CD1c-positive myeloid dendritic cell (primary cell): ENCODE data around the gene GASK1A.
"Not testable (repeated sequence)": the region's sequence is repeated elsewhere in the genome, so short reads cannot be mapped to it uniquely, and the experiment has no call there.

Source experiments
- DNase-seq: peaks from one replicate; pipeline ENCODE4 v3.0.0-alpha.2; 2016; ENCODE audit errors: extremely low spot score

The GASK1A gene

GRCh38 chr3:43062040-43062563 is 83.0 kb downstream of the GASK1A start:
- DNase-seq = no peak

GRCh38 chr3:43062564-43063040 is 83.5 kb downstream of the GASK1A start:
- DNase-seq = no peak

GRCh38 chr3:43063114-43063513 is 84.0 kb downstream of the GASK1A start:
- no peak for DNase-seq

GRCh38 chr3:43070670-43071069 is 91.6 kb downstream of the GASK1A start:
- DNase-seq = not testable (repeated sequence)

DNA sequence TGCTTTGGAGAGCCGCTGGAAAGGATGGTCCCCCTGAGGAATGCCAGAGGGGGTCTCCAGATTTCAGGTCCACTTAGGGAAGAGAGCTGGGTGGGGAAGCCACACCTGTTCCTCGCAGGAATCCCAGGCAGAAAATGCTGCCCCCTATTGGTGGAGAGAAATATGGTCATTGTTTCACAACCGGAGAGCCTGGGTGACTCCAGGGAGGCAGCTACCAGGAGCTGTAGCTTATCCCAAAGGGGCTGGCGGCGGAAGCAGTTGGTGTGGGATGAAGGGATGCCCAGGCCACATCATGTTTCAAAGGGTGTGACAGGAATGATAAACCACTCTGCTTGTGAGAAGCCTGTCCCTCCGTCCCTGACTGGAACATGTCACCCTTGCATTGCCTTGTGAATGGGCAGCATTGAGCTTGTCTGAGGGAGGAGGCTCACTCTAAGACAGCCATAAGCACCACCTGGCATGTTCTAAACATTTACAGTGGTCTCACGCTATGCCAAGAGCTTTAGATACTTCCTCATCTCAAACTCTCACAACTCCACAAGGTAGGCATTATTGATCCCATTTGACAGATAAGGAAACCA is 92.3 kb downstream of the GASK1A start:
- DNase-seq = peak; percentile 24

- DNase-seq = no peak
Measured at GRCh38 chr3:43072361-43072760, 93.2 kb downstream of the GASK1A start.

DNA sequence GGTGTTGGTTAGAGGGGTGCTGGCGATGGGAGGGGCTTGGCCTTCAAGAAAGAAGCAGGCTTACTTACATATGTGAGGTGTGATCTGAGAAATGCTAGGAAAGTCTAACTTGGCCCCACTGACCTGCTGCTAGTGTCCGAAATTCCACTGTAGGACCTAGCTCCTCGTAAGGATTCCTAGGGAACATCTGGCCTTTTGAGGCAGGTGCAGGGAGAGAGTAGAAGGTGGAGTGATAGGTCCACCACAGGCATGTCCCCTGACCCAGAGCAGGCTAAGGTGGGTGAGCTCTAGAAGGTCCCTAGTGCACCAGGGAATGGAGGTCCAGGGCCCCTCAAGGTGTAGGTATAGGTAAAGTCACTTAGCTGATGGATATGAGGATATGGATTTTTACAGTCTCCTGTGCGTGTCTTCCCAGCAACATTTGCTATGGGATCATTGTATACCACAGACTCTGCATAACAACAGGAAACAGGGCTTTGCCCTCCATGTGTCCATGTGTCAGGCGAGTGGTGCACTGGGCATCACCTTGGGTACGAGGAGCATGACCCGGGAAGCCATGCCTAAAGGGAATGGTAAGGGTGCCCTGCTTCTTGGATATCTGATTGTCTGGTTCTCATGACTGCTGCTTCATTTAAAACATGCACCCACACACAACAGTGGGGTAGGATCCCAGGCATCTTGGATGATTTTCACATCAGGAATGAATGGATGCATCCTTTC is 94.2 kb downstream of the GASK1A start:
- DNase-seq = no peak

GRCh38 chr3:43073836-43074220 is 94.7 kb downstream of the GASK1A start:
- DNase-seq = no peak

DNA sequence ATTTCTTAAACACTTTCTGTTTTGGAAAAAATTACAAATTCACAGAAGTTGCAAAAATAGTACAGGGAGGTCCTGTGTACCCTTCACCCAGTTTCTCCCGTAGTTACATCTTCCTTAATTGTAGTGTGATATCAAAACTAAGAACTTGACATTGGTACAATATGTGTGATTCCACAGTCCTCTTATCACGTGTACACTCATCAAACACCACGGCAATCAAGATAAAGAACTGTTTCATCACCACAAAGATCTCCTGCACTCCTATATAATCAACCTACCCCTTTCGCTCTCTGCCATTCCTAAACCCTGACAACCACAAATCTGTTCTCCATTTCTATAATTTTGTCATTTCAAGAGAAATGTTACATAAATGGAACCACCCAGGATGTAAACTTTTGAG is 95.4 kb downstream of the GASK1A start:
- no peak for DNase-seq

DNA sequence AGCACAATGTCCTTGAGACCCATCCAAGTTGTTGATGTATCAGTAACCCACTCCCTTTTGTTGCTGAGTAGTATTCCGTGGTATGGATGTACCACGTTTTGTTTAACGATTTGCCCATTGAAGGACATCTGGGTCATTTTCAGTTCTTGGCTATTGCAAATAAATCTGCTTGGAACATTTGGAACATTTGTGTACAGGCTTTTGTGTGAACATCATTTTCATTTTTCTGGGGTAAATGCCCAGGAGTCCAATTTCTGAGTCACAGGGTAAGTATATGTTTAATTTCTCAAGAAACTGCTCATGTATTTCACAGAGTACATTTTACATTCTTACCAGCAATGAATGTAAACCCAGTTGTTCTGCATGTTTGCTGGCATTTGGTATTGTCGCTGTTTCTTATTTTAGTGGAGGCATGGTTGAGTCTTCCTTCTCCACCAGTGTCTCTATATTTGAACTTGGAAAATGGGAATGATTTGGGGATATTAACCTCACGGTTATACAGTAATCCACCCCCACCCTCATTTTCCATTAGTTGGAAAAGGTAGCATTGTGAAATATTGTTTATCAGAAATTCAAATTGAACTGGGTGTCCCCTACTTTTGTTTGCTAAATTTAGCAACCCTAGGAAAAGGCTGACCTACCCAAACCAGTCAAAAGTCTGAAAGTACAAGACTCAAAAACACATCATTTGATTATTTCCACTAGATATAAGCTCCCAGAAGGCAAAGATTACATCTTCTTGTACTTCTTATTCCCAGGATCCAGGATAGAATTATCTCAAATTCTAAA is 96.0 kb downstream of the GASK1A start:
- DNase-seq = no peak

GRCh38 chr3:43075904-43076661 is 97.0 kb downstream of the GASK1A start:
- no peak for DNase-seq

DNA sequence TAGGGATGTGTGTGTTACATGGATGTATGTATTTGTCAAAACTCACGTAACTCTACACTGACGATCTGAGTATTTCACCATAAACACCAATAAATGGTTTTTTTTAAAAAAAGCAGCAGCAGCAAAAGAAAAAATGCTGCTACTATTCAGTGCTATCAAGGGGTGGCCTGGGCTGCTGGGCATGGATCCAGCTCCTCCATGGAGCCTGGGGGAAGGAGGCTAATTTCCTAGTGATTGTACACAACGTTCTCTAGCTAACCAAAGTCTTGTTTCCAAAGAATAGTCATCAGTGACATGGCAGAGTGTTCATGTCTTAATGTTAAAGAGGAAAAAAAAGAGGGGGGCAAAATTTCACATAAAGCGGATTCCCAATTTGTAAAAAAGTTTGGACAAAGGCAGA is 97.7 kb downstream of the GASK1A start:
- no peak for DNase-seq

GRCh38 chr3:43077261-43077660 is 98.2 kb downstream of the GASK1A start:
- no peak for DNase-seq

GRCh38 chr3:43077707-43078106 is 98.6 kb downstream of the GASK1A start:
- no peak for DNase-seq

- no peak for DNase-seq
Measured at GRCh38 chr3:43079536-43080332, 100.6 kb downstream of the GASK1A start.

DNA sequence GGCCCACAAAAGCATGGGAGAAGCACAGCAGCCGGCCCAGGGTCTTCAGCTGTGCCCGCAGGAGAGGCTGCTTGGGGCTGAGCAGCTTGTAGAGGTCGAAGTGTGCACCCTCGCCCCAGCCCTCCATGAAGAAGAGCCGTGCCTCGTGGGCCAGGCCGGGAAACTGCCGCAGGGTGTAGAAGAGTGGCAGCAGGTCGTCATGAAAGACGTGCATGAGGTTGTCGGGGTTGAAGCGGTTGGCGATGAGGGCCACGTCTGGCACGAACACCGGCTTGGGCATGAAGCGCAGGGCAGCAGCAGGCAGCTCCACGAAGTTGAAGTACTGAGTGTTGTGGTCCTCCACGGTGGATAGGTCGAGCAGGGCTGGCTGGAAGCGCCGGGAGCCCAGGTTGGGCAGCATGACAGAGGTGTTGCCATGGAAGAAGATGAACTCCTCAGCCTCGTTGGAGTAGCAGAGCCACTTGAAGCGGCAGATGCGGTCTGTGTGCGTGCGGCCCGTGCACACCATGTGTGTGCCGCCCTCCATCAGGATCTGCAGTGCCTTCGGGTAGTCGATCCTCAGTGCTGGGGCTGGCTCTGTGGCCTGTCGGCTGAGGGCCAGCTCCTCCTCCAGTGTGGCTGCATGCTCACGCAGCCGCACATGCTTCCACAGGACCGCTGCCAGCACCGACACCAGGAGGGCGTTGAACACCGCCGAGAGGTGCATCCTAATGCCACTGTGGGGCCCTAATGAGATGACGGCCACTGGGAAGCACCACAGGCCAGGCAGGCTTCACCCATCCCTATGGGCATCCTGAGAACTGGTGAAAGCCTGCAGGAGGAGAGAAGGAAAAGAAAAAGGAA is 101.8 kb downstream of the GASK1A start:
- DNase-seq = no peak

DNA sequence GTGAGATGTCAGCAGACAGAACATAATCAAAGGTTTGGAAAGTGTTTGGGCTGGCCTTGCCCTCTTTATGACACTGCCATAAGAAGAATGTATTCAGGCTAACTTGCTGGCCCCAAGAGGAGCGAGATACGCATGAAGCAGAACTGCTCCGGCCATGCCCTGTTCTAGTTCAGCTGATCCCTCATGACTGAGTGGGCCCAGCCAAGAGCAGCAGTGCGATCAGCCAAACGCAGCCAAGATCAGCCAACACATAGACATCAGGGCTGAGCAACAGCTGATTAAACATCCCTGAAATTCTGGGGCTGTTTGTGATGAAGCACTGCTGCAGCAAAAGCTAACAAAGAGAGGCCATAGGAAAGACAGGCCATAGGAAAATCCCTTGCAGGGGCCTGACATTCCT is 102.7 kb downstream of the GASK1A start:
- DNase-seq = no peak

- no peak for DNase-seq
Measured at GRCh38 chr3:43082457-43082856, 103.3 kb downstream of the GASK1A start.

GRCh38 chr3:43086460-43087165 is 107.5 kb downstream of the GASK1A start:
- DNase-seq = no peak
